Umbilical cord (tissue), 2 donors: ENCODE results near the gene RABL2B. TPM values are rescaled to one million over a fixed set of nuclear protein-coding genes. Genes with fewer than 3 reads are reported as not detected.
"Not testable (repeated sequence)": the region's sequence is repeated elsewhere in the genome, so short reads cannot be mapped to it uniquely, and the experiment has no call there.

ENCODE experiments used
- DNase-seq: peaks from one replicate; pipeline ENCODE4 v3.0.0-alpha.2; 2015; ENCODE audit warnings: low spot score
- total RNA-seq: library from RNA; depleted of rRNA; stranded (reverse); fragments of >200 nt; gene quantifications from one replicate; pipeline ENCODE4 v1.2.3, GENCODE V29; 2014; ENCODE audit warnings: low replicate concordance; ENCODE audit not compliant: insufficient read depth

Gene RABL2B
- total RNA-seq = 7.5 TPM

DNA sequence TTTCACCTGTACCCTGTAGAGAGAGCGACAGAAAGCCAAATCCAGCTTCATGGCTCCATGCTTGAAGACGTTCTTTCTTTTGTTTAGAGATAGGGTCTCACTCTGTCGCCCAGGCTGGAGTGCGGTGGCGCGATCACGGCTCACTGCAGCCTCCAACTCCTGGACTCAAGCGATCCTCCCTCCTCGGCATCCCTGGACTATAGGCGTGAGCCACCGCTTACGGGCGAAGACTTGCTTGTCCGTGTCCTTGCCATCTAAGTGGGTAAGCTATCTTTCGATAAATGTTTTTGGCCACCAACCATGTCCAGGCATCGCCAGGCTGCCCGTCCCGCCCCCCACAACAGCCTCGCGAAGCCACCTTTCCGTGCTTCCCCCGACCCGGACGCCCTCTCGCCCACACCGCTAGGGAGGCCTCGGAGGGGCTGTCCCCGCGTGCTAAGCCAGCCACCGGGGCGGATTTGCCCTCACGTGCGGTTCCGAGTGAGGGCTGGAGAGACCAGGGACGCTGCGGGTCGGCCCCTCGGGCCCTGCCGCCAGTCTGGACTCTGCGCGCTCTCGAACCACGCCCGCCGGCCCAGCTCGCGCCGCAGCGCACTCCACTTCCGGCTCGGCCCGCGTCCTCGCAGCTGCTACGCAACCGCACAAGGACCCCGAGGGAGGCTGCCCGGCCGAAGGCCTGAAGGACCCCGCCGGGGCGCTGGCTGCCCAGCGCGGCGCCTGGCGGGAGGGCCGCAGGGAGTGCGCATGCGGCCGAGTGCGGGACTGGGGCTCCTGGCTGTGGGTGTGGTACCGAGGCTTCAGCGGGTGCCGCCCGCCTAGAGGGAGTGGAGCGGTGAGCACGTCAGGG lies at the start of gene RABL2B:
Gene RABL2B (minus strand): TSS at position 604 of the 847 bp plus-strand sequence. CDS start 1,342 bp downstream, outside the sequence.
- DNase-seq = peak; percentile 90

DNA sequence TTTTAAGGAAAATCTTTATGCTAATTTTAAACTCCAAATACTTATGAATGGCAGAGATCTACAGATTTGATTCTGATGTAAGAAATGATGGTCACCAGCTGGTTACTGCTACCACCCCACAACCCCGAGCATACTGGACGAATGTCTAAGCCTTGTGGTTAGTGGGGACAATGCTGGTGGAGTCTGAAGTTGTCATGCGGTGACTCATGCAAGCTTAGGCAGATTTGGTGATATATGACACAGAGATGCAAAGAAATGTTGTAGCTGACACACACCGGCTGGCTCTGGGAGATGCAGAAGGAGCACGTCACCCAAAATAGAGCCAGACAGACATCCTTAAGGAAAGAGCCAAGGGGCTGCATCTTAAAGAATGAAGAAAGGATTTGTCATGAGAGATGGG lies 3.5 kb upstream of the RABL2B start:
- DNase-seq = not testable (repeated sequence)

- not testable (repeated sequence) for DNase-seq
Observed at GRCh38 chr22:50785289-50785688, 1.9 kb upstream of the RABL2B start.

DNA sequence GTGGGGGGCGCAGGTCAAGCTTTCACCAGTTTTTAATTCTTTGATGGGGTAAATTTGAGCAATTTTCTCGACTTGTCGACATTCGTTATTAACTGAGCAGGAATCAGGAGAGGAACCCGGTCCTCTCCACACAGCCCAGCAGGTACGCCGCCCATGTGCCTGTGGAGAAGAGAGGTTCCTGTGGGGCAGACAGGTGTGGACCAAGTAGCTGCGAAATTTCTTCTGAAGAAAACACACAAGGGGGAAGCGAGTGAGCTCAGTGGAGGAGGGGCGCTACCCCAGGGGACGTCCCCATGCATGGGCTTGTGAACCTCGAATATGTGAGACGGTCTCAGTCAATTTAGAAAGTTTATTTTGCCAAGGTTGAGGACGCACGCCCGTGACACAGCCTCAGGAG lies 442 bp upstream of the RABL2B start:
- DNase-seq = not testable (repeated sequence)

DNA sequence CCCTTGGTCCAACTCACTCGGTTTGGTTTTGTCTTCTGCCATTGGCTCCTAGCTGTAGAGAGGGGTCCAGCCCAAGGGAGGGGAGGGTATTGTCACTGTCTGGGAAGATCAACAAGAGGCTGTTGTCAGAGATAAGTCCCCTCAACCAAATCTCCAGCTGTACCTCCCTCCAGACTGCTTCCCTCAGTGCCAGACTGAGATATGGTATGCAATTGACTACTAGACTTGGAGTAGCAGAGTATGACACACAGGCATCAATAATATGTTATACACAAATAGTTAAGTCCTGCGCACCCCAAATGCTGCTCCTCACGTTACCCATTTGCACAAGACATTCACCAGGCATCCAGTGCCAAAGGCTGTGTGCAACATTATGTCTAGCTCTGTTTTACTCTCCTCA lies 1.2 kb downstream of the RABL2B start:
- not testable (repeated sequence) for DNase-seq

- DNase-seq = not testable (repeated sequence)
Observed at GRCh38 chr22:50780244-50780643, 3.2 kb downstream of the RABL2B start.

DNA sequence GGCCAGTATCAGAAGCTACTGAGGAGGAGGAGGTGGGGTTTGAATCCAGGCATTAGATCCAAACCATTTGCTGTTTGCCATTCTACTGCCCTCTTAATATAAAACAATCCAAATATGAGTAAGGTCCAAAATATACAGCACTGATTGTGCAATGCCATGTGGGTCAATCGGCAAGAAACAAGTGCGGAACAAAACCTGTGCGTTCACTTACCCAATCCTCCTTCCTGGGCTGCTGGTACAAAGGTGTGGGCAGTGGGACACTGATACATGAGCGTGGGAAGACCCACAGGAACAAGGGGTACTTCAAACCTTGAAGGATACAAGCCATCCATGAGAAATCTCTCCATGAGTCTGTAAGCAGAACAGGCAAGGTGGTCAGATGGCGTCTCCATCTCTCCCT lies 5.8 kb downstream of the RABL2B start:
- not testable (repeated sequence) for DNase-seq

DNA sequence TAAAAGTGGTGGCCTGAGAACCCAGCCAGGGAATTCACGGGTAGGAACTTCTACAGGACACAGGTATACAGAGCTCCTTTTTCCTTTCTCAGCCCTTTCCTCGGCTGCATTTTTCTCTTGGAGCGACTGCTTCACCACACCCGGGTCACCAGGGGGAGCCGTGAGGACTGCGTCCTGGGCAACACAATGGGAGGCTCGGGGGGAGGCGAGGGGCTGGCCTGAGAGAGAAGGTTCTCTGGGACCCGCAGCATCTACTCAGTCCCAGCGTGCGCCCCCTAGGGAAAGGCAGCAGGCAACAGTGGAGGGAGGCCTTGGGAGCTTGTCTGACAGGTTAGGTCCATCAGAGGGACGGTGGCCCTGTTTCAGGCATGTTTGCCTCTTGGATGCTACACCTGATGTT lies 8.3 kb downstream of the RABL2B start:
- DNase-seq = peak; percentile 39

DNA sequence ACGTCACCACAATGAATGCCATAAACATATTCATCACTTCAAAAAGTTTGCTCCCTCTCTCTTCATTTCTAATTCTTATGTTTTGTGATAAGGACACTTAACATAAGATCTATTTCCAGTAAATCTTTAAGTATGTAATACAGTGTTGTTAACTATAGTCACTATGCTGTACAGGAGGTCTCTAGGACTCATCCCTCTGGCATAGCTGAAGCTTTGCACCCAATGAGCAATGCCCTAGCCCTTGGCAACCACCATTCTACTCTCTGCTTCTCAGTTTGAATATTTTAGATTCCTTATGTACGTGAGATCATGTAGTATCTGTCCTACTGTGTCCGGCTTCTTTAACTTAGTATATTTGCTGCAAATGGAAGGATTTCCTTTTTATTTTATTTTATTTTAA lies 19.1 kb downstream of the RABL2B start:
- not testable (repeated sequence) for DNase-seq

DNA sequence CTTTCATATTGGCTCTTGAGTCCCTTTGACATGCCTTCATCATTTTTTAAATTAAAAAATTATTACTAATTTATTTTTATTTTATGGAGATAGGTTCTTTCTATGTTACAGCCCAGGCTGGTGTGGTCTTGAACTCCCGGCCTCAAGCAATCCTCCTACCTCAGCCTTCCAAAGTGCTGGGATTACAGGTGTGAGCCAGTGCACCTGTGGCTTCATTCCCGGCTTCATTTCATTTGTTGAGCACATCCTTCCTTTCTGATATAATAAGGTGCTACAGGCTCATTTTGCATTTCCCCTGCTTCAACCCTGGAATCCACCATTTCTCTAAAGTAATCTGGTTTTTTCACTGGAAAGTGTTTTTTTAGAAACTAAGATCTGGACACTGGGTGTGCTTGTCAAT lies 21.6 kb downstream of the RABL2B start:
- not testable (repeated sequence) for DNase-seq

- DNase-seq = not testable (repeated sequence)
Observed at GRCh38 chr22:50759597-50760341, 23.7 kb downstream of the RABL2B start.

DNA sequence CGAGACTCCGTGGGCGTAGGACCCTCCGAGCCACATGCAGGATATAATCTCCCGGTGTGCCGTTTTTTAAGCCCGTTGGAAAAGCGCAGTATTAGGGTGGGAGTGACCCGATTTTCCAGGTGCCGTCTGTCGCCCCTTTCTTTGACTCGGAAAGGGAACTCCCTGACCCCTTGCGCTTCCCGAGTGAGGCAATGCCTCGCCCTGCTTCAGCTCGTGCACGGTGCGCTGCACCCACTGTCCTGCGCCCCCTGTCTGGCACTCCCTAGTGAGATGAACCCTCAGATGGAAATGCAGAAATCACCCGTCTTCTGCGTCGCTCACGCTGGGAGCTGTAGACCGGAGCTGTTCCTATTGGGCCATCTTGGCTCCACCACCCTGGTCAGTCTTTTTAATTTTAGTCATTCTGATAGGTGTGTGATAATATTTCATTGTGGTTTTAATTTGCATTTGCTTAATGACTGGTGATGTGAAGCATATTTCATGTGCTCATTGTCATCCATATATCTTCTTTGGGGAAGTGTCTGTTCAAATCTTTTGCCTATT lies 26.4 kb downstream of the RABL2B start:
- peak; percentile 34 for DNase-seq

DNA sequence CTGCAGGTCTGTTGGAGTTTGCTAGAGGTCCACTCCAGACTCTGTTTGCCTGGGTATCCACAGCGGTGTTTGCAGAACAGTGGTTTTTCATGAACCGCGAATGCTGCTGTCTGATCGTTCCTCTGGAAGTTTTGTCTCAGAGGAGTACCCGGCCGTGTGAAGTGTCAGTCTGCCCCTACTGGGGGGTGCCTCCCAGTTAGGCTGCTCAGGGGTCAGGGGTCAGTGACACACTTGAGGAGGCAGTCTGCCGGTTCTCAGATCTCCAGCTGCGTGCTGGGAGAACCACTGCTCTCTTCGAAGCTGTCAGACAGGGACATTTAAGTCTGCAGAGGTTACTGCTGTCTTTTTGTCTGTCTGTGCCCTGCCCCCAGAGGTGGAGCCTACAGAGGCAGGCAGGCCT lies 27.0 kb downstream of the RABL2B start:
- DNase-seq = not testable (repeated sequence)

DNA sequence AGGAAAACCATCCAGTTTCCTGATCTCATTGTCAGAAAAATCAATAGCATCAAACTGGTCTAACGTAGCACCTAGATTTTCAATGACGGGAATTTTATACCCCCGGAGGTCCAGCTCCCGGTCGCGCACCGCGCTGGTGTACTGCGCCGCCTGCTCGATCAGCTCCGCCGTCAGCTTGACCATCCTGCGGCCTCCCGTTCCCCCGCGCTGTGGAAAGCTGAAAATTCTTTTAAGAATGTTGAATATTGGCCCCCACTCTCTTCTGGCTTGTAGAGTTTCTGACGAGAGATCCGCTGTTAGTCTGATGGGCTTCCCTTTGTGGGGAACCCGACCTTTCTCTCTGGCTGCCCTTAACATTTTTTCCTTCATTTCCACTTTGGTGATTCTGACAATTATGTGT lies 28.2 kb downstream of the RABL2B start:
- not testable (repeated sequence) for DNase-seq

DNA sequence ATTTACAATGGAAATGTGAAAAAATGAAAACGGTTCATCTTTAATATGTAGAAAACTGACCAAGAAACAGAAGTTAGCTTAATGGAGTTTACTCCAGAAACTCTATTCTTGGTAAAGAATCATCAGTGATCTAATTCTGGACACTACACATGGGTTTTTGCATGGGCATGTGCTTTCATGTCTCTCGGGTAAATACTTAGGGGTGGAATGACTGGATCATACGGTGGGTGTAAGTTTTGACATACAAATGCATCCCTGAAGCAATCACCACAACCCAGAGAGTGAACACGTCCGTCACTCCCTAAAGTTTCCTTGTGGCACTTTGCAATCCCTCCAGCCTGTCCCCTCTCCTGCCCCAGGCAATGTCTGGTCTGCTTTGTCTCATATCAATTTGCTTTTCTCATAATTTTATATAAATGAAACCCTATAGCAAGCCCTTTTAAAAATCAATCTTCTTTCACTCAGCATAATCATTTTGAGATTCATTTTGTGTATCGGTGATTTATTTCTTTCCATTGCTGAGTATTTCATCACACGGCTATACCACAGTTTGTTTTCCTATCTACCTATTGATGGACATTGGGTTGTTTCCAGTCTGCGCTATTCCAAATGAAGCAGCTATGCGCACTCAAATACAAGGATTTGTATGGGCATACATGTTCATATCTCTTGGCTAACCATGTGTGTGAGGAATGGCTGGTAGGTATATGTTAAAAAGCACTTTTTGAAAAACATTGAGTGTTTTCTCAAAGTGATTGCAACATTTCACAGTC lies 33.9 kb downstream of the RABL2B start:
- DNase-seq = not testable (repeated sequence)

GRCh38 chr22:50748630-50749029 lies 34.8 kb downstream of the RABL2B start:
- not testable (repeated sequence) for DNase-seq

- not testable (repeated sequence) for DNase-seq
Observed at GRCh38 chr22:50747521-50747920, 35.9 kb downstream of the RABL2B start.

DNA sequence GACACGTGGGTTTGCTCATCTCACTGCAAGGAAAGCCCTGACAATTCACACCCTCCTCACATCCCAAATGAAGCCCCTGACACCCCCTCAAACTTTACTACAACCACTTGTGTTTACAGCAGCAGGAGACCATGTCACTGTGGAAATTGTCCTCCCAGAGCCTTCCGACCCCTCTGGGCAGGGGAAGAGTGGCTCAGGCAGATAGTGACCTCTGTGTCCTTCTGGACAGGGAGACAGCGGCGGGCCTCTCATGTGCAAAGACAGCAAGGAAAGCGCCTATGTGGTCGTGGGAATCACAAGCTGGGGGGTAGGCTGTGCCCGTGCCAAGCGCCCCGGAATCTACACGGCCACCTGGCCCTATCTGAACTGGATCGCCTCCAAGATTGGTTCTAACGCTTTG lies 39.0 kb downstream of the RABL2B start:
- not testable (repeated sequence) for DNase-seq

GRCh38 chr22:50740714-50741113 lies 42.7 kb downstream of the RABL2B start:
- not testable (repeated sequence) for DNase-seq

DNA sequence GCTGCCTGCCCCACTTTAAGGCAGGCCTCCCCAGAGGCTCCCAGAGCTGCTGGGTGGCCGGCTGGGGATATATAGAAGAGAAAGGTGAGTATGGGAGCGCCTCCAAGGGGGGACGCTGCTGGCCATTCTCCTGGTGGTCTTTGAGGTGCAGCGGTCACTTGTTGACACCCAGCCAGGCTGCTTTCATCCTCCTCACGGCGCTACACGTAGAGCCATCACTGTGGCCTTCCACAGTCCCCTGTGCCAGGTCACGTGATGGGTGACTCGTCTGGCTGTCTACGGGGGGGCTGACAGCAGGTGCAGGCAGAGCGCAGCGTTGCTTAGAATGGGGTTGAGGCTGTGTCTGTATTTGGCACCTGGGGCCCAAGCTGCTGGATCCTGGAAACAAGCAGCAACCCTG lies 43.5 kb downstream of the RABL2B start:
- no peak for DNase-seq

GRCh38 chr22:50739279-50739691 lies 44.2 kb downstream of the RABL2B start:
- no peak for DNase-seq
